ENCODE data around the gene FOXC1.

GRCh38 chr6:1627827-1628560, 18.3 kb downstream of the FOXC1 start:
- no peak for TF ChIP-seq CTCF (IDR thresholded peaks at IDR 0.05)
- TF ChIP-seq EZH2 (IDR thresholded peaks at IDR 0.05; ENCODE audit: borderline replicate concordance, insufficient read depth, low read depth, low read length, poor library complexity, severe bottlenecking) = no peak

Data from B cell (primary cell).